ENCODE results near the gene KRTCAP3.

Gene KRTCAP3

DNA sequence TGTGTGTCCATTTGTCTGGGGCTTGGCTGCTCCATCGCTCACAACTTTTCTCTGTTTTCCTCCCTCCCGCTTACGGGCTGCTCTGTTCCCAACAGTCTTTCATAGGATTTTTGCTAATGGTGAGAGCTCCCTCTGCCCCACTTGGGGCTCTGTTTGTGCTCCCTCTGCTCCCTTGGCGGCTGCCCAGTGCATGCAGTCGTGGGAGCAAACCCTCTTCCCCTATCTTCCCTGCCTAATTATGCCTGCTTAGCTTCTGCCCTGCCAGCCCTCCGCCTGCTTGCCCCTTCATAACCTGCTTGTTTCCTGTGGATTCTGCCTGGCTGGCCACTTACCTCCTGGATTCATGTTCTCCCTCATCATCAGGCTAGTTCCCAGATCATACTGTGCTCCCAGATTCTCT, 6.6 kb upstream of the KRTCAP3 start:
- FAIRE-seq (no peak), DNase-seq (ENCODE audit: low spot score) (no peak)

DNA sequence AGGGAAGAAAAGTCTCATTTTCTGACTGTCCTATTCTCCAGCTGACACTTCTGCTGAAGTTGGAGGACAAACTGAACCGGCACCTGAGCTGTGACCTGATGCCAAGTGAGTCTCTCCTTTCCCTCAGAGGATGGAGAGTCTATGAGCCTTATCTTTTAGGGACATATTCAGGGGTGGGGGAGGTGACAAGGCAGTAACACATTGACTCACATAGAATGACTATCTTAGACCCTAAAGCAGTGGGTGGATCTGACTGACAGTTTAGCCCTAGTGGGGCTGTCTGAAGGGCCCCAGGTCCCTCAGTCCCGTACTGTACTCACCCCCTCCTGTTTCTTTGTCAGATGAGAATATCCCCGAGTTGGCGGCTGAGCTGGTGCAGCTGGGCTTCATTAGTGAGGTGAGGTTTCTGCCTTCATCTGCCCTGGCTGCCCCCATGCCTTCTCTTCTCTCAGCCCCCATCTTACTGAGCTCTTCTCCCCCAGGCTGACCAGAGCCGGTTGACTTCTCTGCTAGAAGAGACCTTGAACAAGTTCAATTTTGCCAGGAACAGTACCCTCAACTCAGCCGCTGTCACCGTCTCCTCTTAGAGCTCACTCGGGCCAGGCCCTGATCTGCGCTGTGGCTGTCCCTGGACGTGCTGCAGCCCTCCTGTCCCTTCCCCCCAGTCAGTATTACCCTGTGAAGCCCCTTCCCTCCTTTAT, 805 bp upstream of the KRTCAP3 start:
- FAIRE-seq = no peak

DNA sequence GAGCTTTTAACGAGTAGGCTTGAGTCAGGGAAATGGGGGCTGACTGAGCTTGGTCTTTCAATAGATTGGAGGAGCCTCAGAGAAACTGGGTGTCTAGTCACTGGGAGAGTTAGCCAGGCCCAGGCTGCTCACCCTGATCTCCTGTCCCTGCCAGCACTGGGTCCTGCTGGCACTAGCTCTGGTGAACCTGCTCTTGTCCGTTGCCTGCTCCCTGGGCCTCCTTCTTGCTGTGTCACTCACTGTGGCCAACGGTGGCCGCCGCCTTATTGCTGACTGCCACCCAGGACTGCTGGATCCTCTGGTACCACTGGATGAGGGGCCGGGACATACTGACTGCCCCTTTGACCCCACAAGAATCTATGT, 720 bp downstream of the KRTCAP3 start:
- no peak for DNase-seq (ENCODE audit: low spot score)
- FAIRE-seq = no peak

More for the DNA sequence above, 805 bp upstream of the KRTCAP3 start:
- no peak for DNase-seq (ENCODE audit: low spot score)

DNA sequence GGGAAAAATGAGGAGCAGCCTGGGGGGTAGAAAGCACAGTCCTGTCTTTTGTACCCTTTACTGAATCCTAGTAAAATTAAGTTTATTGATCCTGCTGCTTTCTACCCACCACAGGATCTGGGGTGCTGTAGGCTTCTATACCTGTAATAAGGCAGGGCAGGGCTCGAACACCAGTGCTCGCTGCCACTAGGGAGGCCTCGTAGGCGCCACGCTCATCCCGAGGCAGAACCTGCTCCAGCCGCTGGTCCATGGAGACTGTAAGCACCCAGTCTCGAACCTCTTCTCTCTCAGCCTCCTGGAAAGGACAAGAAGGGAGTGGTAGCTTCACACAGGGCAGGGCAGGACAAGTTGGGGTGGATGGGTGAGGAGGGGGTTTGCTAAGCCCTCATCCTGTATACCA, 3.0 kb downstream of the KRTCAP3 start:
- DNase-seq (ENCODE audit: low spot score) (no peak), FAIRE-seq (no peak)

DNA sequence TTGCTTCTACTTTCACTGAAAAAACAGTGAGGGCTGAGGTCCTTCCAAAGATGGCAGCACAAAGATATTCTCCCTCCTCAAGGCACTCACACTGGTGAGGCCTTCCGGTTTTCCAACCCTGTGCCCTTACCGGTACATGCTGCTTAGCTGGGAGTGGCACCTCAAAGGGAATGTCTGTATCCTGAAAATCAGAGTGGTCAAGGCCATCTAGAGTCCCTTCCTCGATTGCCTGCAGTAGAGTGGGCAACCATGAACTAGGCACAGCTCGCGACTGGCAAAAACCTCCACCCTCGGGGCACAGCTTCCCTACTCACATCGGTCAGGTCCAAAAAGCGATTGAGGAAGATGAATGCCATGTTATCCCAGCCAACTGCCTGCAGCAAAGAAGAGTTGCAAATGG, 3.4 kb downstream of the KRTCAP3 start:
- DNase-seq (ENCODE audit: low spot score) = no peak
- no peak for FAIRE-seq

DNA sequence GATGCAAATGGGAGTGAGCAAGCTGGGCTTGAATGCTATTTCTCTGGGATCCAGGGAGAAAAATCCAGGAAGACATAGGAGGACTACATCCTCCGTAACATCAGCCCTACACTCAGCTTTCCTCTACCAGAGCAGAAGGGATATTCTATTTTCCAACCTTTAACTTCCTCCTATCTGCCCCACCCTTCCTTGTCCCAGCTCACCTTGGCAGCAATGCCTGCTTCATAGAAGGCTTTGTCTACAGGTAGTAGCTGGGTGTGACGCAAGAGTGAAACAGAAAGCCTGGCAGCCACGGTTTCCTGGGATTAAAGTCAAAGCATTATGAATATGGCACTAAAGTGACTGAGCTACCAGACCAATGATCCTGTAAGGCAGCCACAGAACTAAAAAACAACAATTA, 3.9 kb downstream of the KRTCAP3 start:
- DNase-seq (ENCODE audit: low spot score) (no peak), FAIRE-seq (no peak)

DNA sequence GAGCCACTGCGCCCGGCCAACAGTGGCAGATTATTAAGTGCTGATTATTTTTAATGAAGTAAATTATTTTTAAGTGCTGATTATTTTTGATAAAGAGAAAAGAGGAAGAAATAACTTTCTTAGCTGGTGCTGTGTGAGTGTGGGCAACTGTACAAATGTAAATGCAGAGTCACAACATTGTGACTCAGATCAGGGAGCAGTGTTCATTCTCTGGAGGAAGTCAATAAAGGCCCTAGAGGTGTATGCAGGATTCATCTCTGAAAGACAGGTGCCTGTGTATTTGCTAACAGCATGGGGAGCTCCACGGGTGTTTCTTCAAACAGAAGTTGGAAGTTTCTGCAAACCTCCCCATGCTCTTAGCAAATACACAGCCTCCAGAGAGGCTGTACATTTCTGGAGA, 6.2 kb downstream of the KRTCAP3 start:
- DNase-seq (ENCODE audit: low spot score) (no peak), FAIRE-seq (no peak)

DNA sequence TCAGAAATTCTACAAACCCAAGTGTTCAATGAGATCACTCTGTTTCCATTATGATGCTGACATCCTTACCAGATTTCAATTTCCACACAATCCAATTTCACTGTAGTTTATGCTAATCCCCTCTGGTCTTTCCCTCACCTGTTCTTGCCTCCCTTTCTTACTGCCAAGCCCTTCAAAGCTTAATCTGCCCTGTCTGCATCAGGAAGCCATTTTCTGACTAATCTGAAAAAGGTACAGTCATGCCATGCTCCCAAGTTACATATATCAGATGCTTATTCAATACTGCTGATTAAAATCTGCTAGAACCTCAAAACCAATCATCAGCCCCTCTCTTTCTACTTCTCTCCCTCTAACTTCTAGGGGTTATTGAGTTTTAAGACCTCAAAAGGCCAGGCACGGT, 8.9 kb downstream of the KRTCAP3 start:
- DNase-seq (ENCODE audit: low spot score) = no peak
- no peak for FAIRE-seq

DNA sequence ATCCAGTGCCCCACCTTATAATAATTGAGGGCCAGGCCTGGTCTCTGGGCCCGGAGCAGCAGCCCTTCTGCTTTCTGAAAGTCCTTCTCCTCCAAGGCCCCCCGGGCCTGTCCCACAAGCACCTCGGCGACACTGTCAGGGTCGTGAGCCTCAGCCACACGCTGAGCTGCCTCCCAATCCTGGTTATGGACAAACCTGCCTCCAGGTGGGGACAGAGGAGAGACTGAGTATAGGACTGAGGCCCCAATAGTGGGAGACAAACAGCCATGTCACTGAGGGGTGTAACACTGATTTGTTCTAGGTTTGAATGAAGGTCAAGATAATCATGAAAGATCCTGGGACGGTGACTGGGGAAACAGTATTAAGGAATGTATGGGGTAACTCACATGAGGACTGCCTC, 11.8 kb downstream of the KRTCAP3 start:
- FAIRE-seq (no peak), DNase-seq (ENCODE audit: low spot score) (no peak)

DNA sequence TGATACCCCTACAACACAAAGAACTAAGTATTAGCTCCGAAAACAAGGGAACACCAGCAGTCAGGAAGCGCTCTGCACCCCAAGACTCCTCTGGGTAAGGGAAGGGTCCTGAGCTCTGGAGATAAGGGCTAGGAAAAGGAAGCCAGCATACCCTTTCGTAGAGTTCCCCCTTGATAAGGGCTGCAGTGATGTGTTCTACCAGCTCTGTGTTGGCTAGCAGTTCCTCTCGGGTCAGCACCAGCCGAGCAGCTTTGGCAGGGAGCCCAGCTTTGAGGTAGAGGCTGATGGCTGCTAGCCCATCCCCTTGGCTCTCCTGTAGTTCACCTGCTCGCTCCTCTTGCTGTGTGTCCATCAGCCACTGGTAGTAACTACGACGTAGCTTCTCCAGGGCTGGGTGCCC, 18.9 kb downstream of the KRTCAP3 start:
- DNase-seq (ENCODE audit: low spot score) (no peak), FAIRE-seq (no peak)

DNA sequence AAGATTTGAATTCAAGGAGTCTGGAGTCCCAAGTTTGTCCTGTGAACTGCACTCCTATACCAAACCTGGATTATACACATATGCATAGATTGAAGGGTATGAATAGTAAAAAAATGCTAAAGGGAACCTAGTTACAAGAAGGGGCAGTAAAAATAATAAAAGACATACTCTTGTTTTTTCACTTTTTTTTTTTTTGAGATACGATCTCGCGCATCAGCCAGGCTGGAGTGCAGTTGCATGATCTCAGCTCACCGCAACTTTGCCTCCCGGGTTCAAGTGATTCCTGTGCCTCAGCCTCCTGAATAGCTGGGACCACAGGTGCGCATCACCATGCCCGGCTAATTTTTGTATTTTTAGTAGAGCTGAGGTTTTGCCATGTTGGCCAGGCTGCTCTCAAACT, 22.3 kb downstream of the KRTCAP3 start:
- FAIRE-seq (no peak), DNase-seq (ENCODE audit: low spot score) (no peak)

DNA sequence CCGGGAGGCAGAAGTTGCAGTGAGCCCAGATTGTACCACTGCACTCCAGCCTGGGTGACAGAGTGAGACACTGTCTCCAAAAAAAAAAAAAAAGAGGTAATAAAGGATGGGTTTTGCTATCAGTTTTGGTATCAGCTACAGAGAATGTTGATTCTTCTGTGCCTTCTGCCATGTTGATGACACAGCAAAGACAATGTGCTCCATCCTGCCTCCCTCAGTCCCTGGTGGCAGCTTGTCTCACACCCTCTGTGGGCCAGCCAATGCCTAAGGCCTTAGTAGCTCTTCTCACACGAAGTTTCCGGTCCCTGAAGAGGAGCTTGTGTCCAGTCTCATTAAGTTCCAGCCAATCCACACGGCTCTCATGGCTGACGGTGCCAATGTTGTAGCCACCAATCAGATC, 29.8 kb downstream of the KRTCAP3 start:
- FAIRE-seq (no peak), DNase-seq (ENCODE audit: low spot score) (no peak)

DNA sequence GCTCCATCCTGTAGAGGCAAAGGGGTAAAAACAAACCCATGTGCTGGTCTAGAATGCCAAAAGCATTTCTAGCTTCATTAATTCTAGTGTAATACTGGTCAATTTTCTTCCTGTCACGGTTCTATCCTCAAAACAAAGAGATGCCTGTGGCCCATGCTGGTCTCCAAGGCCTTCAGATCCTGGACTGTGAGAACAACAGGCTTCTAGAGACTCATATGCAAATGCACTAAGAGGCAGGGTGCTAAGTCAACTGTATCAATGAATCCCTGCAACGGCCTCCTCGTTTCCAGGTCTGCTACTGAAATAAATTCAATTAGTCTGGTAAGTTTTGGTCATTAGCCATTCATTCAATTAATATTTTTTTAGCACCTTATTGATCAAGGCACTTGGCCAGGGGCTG, 43.3 kb downstream of the KRTCAP3 start:
- no peak for FAIRE-seq
- DNase-seq (ENCODE audit: low spot score) = no peak

DNA sequence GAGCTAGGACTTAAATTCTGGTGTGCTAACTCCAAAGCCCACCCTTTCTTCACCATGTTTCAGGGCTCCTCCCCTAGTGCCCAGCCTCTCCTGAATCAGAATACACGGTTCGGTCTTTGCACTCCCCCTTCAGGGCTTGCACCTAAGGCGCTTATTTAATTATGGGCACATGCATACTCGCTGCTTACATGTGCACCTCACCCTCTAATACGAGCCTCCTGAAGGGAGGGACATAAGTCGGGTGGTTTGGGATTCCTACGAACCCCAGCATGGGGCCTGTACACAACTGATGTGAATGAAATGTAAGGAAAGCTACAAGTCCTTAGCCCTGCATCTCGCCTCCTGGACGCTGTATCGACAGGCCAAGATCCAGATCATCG, 46.9 kb downstream of the KRTCAP3 start:
- FAIRE-seq = no peak
- DNase-seq (ENCODE audit: low spot score) = no peak

DNA sequence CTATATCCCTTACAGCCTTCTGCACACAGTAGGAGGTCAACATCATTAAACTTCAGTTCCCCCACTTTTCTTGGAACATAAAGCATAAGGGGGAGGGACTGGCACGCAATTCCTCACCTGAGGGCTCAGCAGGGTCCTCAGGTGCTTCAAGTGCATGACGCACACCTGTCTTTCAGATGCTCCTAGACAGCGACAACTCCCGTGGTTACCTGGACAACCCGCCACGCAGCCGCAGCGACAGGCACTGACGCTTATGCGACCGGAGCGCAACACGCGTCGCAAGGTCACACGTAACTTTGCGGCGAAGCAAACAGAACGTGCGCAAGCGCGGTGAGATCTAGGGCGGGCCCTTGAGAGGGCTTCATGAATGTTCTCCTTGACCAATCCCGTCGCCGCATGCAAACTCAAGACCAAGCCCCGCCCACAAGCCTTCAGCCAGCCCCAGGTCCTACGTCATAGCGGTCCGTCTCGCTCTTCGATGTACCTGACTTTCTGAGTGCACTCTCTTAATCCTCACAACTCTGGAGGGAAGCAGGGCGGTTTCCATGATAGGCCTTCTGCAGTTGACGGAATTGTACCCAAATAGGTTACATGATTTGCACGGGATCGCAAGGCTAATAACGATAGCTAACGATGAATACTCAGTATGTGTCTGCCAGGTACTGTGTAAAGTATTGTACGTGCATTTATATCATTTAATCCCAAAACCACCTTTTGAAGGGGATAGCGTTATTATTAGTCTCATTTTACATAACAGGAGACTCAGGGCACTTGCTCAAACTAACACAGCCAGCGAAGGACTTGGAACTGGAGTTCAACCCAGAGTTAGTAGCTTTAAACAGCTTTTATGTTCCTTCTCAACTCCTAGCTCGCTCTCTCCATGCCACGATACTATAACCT, 47.6 kb downstream of the KRTCAP3 start, which contains the start of gene IFT172:
TSS of gene IFT172 (minus strand) at position 246 of the 900 bp plus-strand sequence. CDS start at position 156, 90 bp downstream.
- FAIRE-seq = peak; percentile 56
- DNase-seq (ENCODE audit: low spot score) = peak; percentile 81

DNA sequence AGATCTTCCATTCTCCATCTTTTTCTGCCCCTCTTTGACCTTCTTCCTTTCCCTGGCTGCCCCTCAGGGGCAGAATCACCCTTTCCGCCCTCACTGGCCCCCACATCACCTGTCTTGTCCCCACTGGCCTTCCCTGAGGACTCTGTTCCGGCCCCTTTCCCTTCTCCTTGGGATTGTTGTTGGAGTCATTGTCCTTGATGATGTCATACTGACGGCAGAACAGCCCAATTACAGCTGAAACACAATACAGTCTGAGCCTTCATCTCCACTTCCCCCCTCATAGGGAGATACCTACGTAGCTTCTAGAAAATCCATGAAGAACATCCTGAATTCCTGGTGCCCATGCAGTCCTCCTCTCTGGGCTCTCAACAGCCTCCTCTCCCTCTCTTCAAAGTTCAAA, 50.4 kb downstream of the KRTCAP3 start:
- no peak for DNase-seq (ENCODE audit: low spot score)
- FAIRE-seq = no peak

DNA sequence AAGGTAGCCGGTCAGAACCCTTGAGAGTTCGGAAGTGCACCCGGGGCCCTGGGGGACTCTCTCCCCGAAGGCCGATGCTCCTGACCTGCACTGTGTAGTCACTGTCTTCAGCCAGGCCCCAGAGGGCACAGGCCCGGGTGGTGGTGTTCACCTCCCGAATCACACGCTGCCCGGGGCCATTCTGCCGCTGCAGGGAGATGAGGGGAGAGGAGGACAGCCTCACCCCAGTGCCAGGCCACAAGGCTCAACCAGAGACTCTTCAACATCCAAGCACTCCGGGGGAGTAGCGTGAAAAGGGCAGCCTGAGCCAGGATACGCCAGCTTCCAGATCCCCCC, 51.7 kb downstream of the KRTCAP3 start:
- DNase-seq (ENCODE audit: low spot score) (no peak), FAIRE-seq (no peak)
